GM04504 (cell line): ENCODE measurements around the gene S1PR4.

ENCODE experiments used
- DNase-seq: peaks from one replicate; pipeline ENCODE4 v3.0.0-alpha.2; 2012; ENCODE audit warnings: low read depth

The S1PR4 gene, protein sequence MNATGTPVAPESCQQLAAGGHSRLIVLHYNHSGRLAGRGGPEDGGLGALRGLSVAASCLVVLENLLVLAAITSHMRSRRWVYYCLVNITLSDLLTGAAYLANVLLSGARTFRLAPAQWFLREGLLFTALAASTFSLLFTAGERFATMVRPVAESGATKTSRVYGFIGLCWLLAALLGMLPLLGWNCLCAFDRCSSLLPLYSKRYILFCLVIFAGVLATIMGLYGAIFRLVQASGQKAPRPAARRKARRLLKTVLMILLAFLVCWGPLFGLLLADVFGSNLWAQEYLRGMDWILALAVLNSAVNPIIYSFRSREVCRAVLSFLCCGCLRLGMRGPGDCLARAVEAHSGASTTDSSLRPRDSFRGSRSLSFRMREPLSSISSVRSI

DNA sequence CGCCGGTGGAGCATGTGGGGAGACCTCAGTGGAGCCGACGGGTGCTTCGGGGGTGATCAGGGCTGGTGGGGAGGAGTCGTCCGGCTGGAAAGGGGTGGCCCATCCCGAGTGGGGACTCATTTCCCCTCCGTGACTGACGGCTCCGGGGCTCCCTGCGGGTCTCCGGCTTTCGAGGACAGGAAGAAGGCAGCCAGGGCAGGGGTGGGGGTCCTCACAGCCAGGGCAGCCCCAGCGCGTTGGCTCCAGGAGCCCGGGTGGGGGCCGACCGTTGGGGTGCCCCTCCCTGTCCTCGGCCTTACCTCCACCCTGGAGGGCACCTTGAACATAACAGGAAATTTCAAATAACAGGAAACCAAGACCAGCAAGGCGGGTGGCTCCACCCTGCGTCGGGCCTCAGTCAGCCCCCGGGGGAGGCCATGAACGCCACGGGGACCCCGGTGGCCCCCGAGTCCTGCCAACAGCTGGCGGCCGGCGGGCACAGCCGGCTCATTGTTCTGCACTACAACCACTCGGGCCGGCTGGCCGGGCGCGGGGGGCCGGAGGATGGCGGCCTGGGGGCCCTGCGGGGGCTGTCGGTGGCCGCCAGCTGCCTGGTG, at the start of gene S1PR4:
Gene S1PR4 (plus strand): TSS at position 393 of the 596 bp plus-strand sequence. CDS start 24 bp downstream, at position 417.
- no peak for DNase-seq

DNA sequence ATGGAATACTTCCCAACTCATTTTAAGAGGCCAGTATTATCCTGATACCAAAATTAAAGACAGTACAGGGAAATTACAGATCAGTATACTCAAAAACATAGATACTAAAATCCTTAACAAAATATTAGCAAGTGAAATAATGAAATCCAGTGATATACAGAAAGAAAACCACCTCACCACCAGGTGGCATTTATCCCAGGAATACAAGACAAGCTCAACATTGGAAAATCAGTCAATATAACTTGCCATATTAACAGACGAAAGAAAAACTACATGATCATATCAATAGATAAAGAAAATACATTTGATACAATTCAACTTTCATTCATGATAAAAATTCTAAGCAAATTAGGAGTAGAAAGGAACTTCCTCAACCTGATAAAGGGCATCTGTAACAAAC, 49.5 kb upstream of the S1PR4 start:
- peak; percentile 28 for DNase-seq

DNA sequence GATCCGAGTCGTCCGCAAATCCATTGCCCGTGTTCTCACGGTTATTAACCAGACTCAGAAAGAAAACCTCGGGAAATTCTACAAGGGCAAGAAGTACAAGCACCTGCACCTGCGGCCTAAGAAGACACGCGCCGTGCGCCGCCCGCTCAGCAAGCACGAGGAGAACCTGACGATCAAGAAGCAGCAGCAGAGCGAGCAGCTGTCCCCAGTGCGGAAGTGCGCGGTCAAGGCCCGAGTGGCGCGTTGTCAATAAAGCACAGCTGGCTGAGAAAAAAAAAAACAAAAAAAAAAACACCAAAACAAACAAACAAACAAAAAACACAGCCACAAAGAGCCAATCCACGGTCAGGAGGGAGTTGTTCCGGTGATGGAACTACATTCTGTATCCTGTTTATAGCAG, 47.4 kb upstream of the S1PR4 start:
- no peak for DNase-seq

DNA sequence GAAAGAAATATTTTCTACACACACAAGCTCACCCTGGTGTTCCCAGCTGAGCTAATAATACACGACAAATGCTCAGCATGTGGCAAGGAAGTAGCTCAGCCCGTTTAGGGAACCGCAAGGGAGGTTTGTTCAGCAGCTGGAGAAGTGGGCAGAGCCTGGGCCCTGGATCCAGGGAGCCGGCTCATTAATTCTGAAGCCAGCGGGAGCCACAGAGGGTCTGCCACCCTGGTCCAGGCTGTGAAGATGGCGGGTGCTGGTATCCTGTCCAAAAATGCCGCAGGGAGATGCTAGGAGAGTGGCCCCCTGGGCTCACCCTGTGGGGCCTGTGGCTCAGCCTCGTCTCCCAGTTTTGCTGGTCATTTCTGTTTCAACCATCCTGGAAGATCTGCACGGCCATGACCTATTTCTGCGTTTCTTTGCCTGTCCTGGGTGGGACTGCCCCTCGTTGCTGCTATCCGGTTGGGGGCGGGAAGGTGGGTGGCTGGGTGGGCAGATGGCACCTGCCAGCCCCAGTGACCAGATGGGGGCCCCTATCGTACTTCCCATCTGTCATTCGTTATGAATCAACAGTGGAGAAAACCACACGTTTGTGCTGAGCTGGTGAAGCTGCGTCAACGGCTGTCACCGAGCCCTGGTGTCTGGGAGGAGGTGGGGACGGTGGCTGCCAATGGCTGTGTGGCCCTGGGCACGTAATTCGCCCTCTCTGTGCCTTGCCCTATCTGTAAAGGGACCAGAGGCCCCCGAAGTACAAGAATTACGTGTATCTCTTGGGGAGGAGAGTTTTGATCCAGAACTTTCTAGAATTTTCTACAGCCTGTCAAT, 45.4 kb upstream of the S1PR4 start:
- peak; percentile 63 for DNase-seq

DNA sequence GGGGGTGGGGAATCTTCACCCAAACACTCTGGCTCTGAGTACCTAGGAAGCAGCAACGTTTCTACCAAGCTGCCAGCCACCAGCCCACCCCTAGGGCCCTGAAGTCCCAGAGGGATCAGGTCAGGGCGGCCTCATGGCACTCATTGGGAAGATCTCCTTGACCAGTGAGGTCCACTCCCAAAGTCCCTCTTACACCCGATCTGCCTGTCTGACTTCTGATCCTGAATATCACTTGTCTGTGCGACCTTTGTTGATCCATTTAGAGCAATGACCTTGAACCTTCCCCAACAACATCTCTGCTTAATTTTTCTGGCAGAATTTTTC, 44.8 kb upstream of the S1PR4 start:
- no peak for DNase-seq

DNA sequence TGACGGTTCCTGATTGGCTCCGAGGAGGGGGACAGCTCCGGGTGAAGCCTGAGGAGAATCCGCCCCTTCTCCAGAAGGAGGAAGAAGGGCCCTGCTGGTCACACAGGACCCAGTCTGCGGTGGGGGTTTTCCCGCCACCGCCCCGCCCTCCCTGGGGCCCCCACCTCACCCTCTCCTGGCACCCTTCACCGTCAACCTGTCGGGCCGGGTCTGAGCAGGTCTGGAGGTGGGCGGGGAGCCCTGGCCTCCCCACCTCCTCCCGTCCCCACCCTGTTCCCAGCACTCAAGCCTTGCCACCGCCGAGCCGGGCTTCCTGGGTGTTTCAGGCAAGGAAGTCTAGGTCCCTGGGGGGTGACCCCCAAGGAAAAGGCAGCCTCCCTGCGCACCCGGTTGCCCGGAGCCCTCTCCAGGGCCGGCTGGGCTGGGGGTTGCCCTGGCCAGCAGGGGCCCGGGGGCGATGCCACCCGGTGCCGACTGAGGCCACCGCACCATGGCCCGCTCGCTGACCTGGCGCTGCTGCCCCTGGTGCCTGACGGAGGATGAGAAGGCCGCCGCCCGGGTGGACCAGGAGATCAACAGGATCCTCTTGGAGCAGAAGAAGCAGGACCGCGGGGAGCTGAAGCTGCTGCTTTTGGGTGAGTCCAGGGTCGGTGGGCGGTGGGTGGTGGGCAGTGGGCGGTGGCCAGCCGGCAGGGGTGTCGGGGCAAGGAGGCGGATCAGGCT, 42.4 kb upstream of the S1PR4 start, which contains the start of gene GNA15:
Gene GNA15 (plus strand): TSS at position 73 of the 723 bp plus-strand sequence. CDS start 418 bp downstream, at position 491.
- no peak for DNase-seq

DNA sequence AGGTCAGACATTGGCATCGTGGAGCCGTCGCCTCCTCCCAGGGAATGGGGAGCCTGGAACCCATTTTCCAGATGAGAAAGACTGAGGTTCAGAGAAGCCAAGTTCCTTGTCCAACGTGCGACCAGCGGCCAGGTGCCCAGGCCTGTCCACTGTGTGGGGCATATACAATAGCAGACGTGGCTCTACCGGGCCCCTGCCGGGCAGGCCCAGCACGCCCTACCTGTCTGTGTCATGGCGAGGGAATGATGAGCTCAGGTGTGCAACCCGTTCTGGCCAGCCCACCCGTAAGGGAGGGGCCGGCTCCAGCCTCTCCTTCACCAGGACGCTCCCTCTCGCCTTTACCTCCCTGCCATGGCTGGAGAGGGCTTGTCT, 41.9 kb upstream of the S1PR4 start:
- no peak for DNase-seq

DNA sequence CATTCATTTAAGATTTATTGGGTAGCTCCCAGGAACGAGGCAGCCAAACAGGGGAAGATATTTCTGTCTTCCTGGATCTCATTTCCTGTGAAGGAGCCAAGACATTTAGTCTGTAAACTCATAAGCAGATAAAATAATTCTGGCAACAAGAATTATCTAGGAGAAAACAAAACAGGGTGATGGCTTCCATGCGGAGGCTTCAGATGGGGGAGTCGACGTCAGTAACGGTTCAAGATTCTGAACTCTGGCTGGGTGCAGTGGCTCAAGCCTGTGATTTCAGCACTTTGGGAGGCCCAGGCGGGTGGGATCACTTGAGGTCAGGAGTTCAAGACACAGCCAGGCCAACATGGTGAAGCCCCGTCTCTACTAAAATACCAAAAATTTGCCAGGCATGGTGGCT, 41.5 kb upstream of the S1PR4 start:
- no peak for DNase-seq

DNA sequence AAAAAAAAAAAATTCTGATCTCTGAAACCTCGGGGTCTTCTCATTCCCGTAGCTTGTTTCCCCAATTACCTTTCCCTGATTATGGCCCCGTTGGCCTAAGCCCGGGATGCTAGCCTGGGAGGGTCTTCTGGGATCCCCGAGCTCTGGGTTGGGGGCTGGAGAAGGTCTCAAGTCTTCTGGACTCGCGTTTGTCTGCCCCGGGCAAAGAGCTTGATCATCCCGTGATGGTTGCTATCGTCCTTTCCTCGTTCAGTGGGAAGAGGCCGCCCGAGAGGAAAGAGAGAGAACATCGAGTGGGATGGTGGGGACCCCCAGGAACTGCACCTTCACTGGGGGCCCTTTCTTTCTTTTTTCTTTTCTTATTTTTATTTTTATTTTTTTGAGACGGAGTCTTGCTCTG, 40.3 kb upstream of the S1PR4 start:
- no peak for DNase-seq

DNA sequence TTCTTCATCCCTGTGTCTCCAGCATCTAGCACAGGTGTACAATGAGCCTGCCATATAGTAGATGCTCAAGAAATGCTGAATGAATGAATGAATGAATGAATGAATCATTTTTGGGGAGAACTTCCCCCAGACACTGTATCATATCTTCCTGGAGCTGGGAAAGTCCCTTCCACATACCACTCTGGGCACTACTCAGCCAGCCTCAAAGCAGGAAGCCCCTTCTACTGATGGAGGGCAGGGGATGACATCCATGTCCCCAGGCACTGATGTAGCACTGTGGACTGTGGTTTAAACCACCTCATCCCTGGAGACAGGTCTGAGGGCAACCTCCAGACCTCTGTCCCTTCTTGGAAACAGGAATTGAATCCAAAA, 37.9 kb upstream of the S1PR4 start:
- no peak for DNase-seq

DNA sequence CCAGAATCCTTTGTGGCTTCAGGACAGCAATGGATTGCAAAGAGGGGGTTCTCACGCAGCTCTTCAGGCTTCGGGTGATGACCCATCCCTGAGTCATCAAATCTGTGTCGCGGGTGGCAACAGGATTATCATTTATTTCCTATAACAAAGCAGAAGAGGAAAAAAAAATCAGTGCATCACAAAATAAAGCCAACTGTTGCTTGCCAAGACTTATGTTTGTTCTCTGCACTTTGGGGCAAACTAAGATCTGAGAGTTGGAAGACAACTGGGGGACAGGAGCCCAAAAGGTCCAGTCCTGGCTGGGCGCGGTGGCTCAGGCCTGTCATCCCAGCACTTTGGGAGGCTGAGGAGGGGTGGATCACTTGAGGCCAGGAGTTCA, 36.3 kb upstream of the S1PR4 start:
- DNase-seq = peak; percentile 88

DNA sequence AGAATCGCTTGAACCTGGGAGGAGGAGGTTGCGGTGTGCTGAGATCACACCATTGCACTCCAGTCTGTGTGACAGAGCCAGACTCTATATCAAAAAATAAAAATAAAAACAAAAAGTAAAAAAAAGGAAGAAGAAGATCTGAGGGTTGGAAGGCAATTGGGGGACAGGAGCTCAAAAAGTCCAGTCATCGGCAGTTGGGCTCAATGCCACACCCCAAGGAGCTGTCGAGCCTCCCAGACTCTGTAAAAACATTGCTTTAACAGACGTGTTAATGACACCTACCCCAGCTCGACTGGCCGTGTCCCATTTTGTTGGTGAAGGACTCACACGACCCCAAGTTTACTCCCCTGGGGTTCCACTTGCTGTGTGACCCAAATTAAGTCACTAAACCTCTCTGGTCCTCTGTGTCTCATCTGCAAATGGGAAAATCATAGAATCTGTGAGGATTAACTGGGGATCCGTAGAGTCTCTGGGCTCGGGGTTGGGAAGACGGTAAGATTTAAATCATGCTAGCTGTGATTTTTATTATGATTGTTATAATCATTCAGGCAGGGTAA, 35.7 kb upstream of the S1PR4 start:
- DNase-seq = no peak

DNA sequence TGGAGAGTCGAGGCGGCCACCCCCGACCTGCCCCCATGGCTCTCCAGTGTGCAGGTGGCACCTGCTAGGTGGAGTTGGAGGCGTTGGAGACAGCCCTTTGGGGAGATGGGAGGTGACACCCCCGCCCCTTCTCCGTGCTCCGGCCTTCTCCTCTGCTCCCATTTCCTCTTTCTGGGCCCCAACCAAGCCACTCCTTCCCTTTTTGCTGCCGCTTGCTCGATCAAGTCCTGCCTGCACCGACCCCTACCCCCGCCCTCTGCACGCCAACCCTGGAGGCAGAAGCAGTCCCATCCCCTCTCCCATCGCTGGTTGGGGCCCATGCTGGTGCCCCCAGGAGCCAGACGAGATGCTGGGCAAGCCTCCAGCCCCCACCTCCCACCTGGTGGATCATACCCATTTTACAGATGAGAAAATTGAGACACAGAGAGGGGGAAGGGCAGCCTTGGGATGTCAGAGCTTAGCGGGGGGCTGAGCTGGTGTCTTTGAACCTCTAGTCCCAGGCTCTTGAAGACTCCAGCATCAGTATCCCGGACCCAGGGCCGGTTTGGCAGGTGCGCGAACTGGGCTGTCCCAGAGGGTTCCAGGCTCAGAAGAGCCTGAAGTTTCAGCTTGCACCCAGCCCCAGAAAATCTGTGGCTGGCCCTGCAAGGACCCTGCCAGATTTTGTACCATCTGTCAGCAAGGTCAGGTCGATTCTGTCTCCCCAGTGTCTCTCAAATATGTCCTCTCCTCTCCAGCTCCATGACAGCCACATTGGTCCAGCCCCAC, 32.5 kb upstream of the S1PR4 start:
- no peak for DNase-seq

DNA sequence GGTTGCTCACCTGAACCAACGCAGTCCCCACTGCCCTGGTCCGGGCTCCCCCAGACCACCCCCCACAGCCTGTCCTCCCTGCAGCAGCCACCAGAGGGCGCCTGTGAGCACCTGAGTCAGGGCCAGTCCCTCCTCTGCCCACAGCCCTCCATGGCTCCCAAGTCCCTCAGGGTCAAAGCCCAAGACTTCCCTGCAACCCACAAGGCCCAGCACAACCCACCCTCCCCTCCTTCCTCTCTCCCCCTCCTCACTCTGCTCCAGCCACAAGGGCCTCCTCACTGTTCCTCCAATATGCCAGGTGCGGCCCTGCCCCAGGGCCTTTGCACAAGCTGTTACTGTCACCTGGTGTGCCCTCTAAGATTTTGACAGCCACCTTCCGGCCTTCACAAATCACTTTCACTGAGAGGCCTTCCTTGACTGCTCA, 31.9 kb upstream of the S1PR4 start:
- DNase-seq = no peak

DNA sequence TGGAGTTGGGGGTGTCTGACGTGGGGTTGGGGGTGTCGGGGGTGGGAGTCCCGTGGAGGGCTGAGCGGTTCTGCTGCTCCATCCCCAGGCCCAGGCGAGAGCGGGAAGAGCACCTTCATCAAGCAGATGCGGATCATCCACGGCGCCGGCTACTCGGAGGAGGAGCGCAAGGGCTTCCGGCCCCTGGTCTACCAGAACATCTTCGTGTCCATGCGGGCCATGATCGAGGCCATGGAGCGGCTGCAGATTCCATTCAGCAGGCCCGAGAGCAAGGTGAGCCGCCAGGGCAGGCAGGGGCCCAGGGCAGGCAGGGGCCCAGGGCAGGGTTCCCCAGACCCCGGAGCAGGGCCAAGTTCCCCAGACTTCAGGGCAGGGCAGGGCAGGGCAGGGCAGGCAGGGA, 30.1 kb upstream of the S1PR4 start:
- no peak for DNase-seq

DNA sequence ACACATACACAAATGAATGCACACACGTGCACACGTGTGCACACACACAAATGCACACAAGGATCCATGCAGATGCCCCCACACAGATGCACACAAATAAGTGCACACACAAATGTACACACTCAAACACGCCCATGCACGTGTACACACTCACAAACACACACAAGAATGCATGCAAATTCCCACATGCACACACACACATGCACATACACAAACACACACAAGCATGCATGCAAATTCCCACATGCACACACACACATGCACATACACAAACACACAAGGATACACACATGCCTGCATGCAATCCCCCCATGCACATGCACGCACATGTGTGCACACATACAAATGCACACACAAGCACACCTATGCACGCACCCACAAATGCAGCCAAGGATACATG, 29.5 kb upstream of the S1PR4 start:
- no peak for DNase-seq

DNA sequence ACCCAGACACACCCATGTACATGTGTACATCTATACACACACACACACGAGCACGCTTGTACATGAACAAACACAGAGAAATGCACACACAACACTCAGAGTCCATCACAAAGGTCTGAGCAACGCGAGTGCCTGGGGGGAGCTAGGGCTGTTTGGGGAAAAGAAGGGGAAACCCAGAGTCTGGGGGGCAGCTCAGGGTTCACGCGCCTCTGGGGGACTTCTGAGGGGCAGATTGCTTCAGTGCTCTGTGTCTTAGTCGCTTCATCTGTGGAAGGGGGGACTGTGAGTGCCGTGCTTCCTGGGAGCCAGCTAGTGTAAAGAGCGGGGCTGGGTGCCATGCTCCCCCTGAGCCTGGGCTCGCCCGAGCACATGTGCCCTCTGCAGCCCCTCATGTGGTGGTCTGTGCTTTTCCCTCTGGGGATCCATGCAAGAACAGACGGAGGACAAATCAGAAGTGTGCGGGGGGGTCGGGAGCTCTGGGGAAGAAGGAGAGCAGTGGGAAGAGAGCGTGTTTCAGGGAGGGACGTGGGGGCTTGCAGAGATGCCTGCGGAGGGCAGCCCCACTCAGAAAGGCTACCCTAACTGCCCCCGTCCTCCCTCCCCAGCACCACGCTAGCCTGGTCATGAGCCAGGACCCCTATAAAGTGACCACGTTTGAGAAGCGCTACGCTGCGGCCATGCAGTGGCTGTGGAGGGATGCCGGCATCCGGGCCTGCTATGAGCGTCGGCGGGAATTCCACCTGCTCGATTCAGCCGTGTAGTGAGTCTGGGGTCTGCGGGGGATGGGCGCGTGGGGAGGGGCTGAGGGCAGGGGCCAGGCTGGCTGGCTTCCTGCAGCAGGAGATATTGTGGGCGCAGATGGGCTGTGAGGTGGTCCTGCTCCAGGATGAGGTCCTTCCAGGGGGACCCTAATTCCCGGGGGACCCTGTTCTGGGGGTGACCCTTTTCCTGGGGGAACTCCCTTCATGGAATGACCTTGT, 28.8 kb upstream of the S1PR4 start:
- no peak for DNase-seq

DNA sequence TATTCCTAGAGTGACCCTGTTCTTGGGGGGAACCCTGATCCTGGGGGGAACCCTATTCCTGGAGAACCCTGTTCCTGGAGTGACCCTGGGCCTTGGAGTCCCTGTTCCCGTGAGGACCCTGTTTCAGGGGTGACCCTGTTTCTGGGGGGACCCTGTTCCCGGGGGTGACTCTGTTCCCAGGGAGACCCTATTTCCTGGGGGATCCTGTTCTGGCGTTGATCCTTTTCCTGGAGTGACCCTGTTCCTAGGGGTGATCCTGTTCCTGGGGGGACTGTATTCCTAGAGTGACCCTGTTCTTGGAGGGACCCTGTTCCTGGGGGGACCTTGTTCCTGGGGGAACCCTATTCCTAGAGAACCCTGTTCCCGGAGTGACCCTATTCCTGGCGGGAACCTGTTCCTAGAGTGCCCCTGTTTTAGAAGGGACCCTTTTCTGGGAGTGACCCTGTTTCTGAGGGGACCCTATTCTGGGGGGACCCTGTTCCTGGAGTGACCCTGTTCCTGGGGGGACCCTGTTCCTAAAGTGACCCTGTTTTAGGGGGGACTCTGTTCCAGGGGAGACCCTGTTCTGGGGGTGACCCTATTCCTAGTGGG, 27.7 kb upstream of the S1PR4 start:
- no peak for DNase-seq

DNA sequence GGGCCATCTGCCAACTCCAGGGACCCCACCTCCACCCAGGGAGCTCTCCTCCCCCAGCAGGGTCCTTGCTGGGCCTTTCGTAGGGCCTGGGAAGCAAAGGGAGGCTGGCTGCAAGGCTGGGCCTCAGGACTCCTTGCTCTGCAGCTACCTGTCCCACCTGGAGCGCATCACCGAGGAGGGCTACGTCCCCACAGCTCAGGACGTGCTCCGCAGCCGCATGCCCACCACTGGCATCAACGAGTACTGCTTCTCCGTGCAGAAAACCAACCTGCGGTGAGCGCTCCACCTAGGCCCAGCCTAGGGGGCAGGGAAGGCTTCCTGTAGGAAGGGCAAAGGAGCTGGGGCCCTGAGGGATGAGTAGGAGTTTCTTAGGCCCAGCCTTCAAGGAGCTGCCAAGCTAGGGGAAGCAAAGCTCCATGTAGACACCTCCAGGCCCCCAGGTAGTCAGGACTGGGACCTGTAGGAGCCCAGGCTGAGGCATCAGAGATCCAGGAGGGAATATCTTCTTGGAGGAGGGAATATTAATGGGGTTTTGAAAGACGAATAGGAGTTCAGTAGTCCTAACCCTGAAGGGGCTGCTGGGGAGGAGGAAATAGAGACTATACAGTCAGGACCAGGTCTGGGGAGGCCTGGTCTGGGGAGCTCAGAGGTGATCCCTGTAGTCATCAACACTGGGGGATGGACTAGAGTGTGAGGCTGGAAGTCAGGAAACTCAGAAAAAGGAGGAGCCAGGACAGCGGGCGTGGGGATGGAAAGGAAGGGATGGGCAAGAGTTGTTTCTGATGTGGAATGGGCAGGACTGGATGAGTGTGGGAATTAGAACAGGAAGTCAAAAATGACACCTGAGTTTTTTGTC, 26.8 kb upstream of the S1PR4 start:
- DNase-seq = no peak
